Left ventricle myocardium inferior (tissue), 1 donor: ENCODE data around the gene CCL27. TPM values are rescaled to one million over a fixed set of nuclear protein-coding genes. Genes with fewer than 3 reads are reported as not detected.

ENCODE experiments used
- DNase-seq: peaks from one replicate; pipeline ENCODE4 v3.0.0-alpha.2; 2020
- H3K27ac ChIP-seq: fragments of 200-600 bp; replicated peaks from 2 replicates; pipeline ENCODE4 v1.8.0; 2021
- H3K27me3 ChIP-seq: fragments of 200-600 bp; 2 replicates; pipeline ENCODE4 v1.8.0; 2021; ENCODE audit warnings: low read depth
- H3K36me3 ChIP-seq: fragments of 200-600 bp; 2 replicates; pipeline ENCODE4 v1.8.0; 2021
- H3K4me1 ChIP-seq: fragments of 200-600 bp; 2 replicates; pipeline ENCODE4 v1.8.0; 2021
- H3K4me3 ChIP-seq: fragments of 200-600 bp; 2 replicates; pipeline ENCODE4 v1.8.0; 2021; ENCODE audit warnings: mild to moderate bottlenecking, moderate library complexity
- H3K9me3 ChIP-seq: fragments of 200-600 bp; replicated peaks from 2 replicates; pipeline ENCODE4 v1.8.0; 2021
- intact Hi-C: fragments of 100-400 bp; cut with micrococcal nuclease; formaldehyde crosslinking; loops from one replicate; pipeline ENCODE4 v1.11.0; 2022
- total RNA-seq: library from RNA; stranded (reverse); fragmentation: NEBNext Ultra II Directional; extraction: Animal tissue kit (Norgen Biotek cat#: 25700); gene quantifications from one replicate; pipeline ENCODE4 v1.2.1, GENCODE V29; 2021
- TF ChIP-seq, protein P1 (sequence below): fragments of 200-600 bp; IDR thresholded peaks from 2 replicates; pipeline ENCODE4 v1.8.0; 2021; ENCODE audit warnings: antibody characterized with exemption, mild to moderate bottlenecking, borderline replicate concordance
- donor health status: DM: no; HTN: yes; CAD: no; lungs with severe emphysema.

CCL27 gene
- total RNA-seq, 1 donor from 2014 or later: 0.41 TPM

DNA sequence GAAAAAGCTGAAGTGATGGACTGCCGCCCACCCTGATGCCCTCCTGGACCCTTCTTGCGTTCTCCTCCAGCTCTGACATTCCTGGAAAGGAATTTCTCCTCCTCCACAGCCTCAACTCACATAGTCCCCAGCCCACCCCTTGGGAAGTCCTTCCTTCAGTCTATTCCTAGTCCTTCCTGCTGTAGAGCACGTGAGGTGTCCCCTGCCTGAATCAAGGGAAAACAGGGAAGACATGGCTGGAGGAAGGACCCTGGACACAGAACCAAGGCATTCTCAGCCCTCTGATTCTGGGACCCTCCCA is 37.3 kb downstream of the CCL27 start:
- Histone ChIP-seq H3K9me3 (no peaks in the 10 kb centered on the region), H3K4me3 (no peak overlapping the region), H3K27me3 (peaks cover 90% of the 10 kb centered on the region), H3K27ac (no peak overlapping the region), H3K4me1 (peaks cover 32% of the 10 kb centered on the region), H3K36me3 (no peaks in the 10 kb centered on the region)
- DNase-seq: no peak
- intact Hi-C loops: no loop called here
- TF ChIP-seq, protein P1, sequence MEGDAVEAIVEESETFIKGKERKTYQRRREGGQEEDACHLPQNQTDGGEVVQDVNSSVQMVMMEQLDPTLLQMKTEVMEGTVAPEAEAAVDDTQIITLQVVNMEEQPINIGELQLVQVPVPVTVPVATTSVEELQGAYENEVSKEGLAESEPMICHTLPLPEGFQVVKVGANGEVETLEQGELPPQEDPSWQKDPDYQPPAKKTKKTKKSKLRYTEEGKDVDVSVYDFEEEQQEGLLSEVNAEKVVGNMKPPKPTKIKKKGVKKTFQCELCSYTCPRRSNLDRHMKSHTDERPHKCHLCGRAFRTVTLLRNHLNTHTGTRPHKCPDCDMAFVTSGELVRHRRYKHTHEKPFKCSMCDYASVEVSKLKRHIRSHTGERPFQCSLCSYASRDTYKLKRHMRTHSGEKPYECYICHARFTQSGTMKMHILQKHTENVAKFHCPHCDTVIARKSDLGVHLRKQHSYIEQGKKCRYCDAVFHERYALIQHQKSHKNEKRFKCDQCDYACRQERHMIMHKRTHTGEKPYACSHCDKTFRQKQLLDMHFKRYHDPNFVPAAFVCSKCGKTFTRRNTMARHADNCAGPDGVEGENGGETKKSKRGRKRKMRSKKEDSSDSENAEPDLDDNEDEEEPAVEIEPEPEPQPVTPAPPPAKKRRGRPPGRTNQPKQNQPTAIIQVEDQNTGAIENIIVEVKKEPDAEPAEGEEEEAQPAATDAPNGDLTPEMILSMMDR: no peak

DNA sequence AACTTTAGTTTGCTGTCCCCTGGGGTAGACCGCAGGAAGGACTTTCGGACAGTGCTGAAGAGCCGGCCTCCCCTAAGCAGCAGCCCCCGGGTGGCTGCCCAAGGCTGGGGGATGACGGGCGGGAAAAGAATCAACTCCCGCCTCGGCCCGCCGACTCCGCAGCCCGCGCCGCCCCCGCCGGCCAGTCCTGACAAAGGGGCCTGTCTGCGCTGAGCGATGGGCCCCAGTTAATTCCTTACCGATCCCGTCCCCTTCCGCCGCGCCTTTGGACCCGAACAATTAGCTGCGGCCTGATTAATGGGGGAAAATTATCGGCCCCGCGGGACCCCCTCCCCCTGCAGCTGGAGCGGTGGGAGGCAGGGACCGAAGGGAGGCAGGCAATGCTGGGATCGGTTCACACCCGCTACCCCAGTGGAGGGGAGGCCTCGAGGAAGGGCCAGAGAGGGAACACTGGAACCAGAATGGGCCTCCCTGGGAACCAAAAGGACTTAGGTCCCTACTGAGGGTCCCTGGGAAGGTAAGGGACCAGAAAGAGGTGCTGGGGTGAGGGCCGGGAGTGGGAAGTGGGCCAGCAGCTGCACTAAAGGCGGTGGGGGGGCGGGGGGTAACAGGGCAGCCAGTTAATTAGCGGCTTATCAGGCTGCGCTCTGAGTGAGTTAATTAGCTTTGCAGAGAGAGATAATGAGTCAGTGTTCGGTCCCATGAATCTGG is 37.8 kb downstream of the CCL27 start:
- TF ChIP-seq, protein P1: no peak
- no peak for DNase-seq
- peaks cover 37% of the 10 kb centered on the region for H3K4me1 ChIP-seq
- H3K9me3 ChIP-seq: no peaks in the 10 kb centered on the region
- H3K27ac ChIP-seq: no peak overlapping the region
- H3K27me3 ChIP-seq: peaks cover 85% of the 10 kb centered on the region
- H3K4me3 ChIP-seq: no peak overlapping the region
- intact Hi-C loops: no loop called here
- H3K36me3 ChIP-seq: no peaks in the 10 kb centered on the region

DNA sequence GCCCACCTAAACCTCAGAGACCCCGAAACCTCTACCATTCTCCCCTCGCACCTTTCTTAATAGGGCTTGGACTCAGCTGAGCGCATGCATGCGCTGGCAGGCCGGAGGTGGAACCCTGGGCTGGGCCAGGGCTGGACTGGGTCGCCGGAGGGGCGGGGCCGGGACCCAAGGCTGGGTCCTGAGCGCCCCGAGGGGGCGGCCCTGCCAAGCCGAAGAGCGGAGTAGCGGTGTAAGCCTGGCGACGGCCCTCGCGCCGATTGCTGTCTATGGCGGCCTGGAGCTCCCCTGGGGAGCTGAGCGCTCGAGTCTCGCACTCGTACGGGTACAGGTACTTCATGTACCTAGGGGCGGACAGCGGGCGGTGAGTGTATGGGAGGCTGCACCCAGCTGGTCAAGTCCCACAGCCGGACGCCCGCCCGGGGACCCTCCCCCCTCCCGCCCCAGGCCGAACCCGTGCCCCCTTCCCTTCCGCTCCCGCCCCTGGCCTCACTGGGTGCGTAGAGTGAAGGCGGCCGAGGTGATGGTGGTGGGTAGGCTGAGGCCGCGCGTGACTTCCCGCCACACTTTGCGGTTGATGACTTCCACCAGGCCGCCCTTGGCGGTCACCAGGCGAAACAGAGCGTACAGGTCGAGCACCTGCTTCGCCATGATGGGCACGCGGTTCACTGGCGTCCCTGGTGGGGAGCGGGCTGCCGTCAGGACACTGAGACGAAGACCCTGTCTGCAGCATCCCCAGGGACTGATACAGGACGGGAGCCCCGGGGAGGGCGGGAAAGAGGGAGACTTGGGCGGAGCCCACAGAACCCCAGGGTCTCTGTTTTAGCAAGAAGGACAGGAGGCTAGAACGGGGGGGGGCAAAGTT is 38.9 kb downstream of the CCL27 start:
- H3K27me3 ChIP-seq: peaks cover 74% of the 10 kb centered on the region
- H3K36me3 ChIP-seq: no peaks in the 10 kb centered on the region
- intact Hi-C loops: no loop called here
- TF ChIP-seq, protein P1: no peak
- H3K4me3 ChIP-seq: peak overlapping the region; percentile 37
- H3K4me1 ChIP-seq: peaks cover 35% of the 10 kb centered on the region
- DNase-seq: no peak
- no peaks in the 10 kb centered on the region for H3K9me3 ChIP-seq
- no peak overlapping the region for H3K27ac ChIP-seq

DNA sequence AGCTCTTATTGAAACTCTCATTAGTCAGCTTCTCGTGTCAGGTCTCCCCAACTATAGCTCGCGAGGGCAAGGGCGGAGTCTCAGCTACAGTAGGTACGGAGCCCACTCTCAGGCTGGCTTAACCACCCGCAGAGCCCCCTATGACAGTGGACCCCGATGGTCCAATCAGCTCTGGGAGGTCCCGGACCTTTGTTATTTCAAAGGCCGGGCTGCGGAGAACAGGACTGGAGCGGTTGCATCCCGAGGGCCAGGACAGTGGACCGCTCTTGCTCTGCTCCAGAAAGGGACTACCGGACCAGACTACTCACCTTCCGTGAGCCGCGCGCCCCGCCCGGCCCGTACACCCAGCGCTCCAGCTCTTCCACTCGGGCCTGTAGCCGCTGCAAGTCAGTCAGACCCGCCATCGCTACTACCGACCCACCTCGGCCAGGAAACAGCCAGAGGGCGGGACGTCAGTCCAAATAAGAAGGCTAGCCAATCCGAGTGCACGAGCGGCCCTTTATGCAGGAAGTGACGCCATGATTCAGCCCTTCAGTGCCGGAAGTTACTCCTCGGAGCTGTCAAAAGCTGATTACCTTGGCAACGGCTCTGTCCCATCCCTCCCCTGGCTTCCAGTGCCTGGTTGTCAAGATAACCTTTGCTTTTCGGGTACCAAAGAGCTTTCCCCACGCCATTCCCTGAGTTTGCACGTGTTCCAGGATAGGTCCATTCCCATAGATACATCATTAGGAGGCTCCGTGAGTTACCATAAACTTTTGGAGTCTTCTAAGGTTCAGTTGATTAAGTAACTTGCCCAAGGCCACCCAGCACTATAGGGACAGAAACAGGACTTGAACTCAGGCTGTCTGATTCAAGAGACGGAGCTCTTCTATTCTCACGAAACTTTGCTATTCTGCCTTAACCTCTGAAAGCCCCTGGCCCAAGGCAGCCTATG is 42.1 kb downstream of the CCL27 start, which contains the start of gene DCTN3:
DCTN3 (minus strand) TSS at position 435 of the 934 bp plus-strand sequence; CDS start at position 404, 31 bp downstream.
- peak; percentile 92 for DNase-seq
- TF ChIP-seq, protein P1: peak; percentile 17

DNA sequence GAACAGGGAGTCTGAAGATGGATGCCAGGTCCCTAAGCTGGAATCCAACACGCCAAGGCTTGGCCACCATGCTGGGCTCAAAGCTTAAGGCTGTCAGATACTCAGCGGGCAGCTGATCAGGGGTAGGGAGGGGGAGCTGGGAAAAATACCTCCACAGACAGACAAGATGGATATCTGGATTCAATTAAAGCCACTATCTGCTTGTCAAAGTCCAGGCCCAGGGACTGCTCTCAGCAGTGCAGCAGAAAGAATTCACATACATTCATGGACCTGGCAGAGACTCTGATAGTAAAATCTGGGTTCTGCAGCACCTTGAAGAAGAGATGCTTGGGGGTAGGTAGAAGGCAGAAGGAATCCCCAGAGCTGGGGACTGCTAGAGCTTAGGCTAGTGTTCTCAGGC is 47.3 kb downstream of the CCL27 start:
- Histone ChIP-seq H3K4me3 (no peak overlapping the region), H3K4me1 (peaks cover 39% of the 10 kb centered on the region), H3K36me3 (peaks cover 50% of the 10 kb centered on the region), H3K9me3 (no peaks in the 10 kb centered on the region), H3K27me3 (no peaks in the 10 kb centered on the region), H3K27ac (no peak overlapping the region)
- intact Hi-C loops: no loop called here
- DNase-seq: no peak
- TF ChIP-seq, protein P1: no peak

More for the DNA sequence above, 42.1 kb downstream of the CCL27 start, which contains the start of gene DCTN3:
- Histone ChIP-seq H3K27me3 (peaks cover 42% of the 10 kb centered on the region), H3K36me3 (peaks cover 30% of the 10 kb centered on the region), H3K27ac (peak within 1 kb of the TSS; percentile 57), H3K4me1 (peaks cover 30% of the 10 kb centered on the region), H3K9me3 (no peaks in the 10 kb centered on the region), H3K4me3 (peak within 1 kb of the TSS; percentile 86)
- intact Hi-C loops: no loop called here
